Immature natural killer cell (primary cell): ENCODE results near the gene GSTM5. TPM values are rescaled to one million over a fixed set of nuclear protein-coding genes. Genes with fewer than 3 reads are reported as not detected.
"Not testable (repeated sequence)": the region's sequence is repeated elsewhere in the genome, so short reads cannot be mapped to it uniquely, and the experiment has no call there.

Experiments
- DNase-seq, 3 donors: peaks; one replicate each; pipeline ENCODE4 v3.0.0; 2022; ENCODE audit warnings: mixed read lengths in 1 of 3
- H3K27ac Mint-ChIP-seq, 6 donors: one replicate each; pipeline ENCODE4 v1.8.0; 2020; ENCODE audit warnings: mixed read lengths in 6 of 6, mild to moderate bottlenecking in 5 of 6, inconsistent platforms in 4 of 6, moderate library complexity in 3 of 6
- H3K27me3 Mint-ChIP-seq, 3 donors: one replicate each; pipeline ENCODE4 v1.8.0; 2020 to 2021; ENCODE audit warnings: low read depth in 3 of 3, mild to moderate bottlenecking in 3 of 3, mixed read lengths in 3 of 3, moderate library complexity in 3 of 3, inconsistent platforms in 1 of 3
- H3K36me3 Mint-ChIP-seq, 3 donors: one replicate each; pipeline ENCODE4 v1.8.0; 2020; ENCODE audit warnings: mixed read lengths in 3 of 3, inconsistent platforms in 2 of 3, mild to moderate bottlenecking in 2 of 3
- H3K4me1 Mint-ChIP-seq, 2 donors: one replicate each; pipeline ENCODE4 v1.8.0; 2020; ENCODE audit warnings: inconsistent platforms in 2 of 2, mild to moderate bottlenecking in 2 of 2, mixed read lengths in 2 of 2, moderate library complexity in 1 of 2
- H3K4me3 Mint-ChIP-seq, 5 donors: one replicate each; pipeline ENCODE4 v1.8.0; 2020; ENCODE audit warnings: mild to moderate bottlenecking in 5 of 5, mixed read lengths in 5 of 5, inconsistent platforms in 3 of 5, moderate library complexity in 3 of 5
- H3K9me3 Mint-ChIP-seq, 6 donors: one replicate each; pipeline ENCODE4 v1.8.0; 2020; ENCODE audit warnings: mild to moderate bottlenecking in 6 of 6, mixed read lengths in 6 of 6, inconsistent platforms in 4 of 6, moderate library complexity in 3 of 6
- polyA plus RNA-seq, 3 donors: library from polyadenylated mRNA; unstranded; fragments of 300-500 nt; fragmentation: Illumina TruSeq; gene quantifications; one replicate each; pipeline ENCODE4 v1.2.3, GENCODE V29; 2021

The GSTM5 gene
- polyA plus RNA-seq, 3 donors from 2014 or later: 0.23 TPM; not detected in 2

DNA sequence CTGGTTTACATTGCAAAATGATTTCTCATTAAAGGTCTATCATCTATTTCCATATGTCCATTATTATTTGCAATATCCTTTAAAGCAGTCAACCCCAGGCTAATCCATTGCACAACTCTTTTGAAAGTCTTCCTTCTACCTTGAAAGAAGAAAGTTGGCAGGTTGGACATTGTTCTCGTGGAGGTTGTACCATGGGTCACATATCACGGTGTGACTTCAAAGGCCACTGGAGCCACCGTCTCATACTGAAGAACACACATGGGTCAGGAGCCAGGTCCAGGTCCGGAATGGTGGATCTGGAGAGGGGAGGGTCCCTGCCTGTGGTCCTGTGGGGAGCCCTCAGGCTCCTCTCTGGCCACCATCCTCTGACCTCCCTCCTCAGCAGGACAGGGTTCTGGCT is 26.2 kb upstream of the GSTM5 start:
- H3K27ac Mint-ChIP-seq, H3K27me3 Mint-ChIP-seq, H3K9me3 Mint-ChIP-seq, H3K4me3 Mint-ChIP-seq, H3K36me3 Mint-ChIP-seq, DNase-seq, H3K4me1 Mint-ChIP-seq: not testable (repeated sequence)

DNA sequence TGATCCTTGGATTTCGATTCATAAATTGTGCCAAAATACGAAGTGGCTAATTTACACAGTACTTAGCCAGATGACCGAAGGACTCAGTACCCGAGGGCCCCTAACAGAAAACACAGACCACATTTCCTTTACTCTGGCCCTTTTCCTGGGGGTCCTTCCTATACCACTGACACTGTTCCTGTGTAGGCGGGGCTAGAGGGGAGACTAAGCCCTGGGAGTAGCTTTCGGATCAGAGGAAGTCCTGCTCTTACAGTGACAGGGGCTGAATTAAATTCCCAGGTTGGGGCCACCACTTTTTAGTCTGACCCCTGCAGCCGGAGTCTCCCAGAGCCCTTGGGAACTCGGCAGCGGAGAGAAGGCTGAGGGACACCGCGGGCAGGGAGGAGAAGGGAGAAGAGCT is 24.9 kb upstream of the GSTM5 start:
- H3K36me3 Mint-ChIP-seq, H3K27me3 Mint-ChIP-seq, H3K9me3 Mint-ChIP-seq, DNase-seq, H3K4me1 Mint-ChIP-seq: not testable (repeated sequence)
- peak overlapping the region in 4 of 6 donors; percentile 87 to 90 (median 88) for H3K27ac Mint-ChIP-seq
- peak overlapping the region in 3 of 5 donors; percentile 87 to 92 (median 89) for H3K4me3 Mint-ChIP-seq

DNA sequence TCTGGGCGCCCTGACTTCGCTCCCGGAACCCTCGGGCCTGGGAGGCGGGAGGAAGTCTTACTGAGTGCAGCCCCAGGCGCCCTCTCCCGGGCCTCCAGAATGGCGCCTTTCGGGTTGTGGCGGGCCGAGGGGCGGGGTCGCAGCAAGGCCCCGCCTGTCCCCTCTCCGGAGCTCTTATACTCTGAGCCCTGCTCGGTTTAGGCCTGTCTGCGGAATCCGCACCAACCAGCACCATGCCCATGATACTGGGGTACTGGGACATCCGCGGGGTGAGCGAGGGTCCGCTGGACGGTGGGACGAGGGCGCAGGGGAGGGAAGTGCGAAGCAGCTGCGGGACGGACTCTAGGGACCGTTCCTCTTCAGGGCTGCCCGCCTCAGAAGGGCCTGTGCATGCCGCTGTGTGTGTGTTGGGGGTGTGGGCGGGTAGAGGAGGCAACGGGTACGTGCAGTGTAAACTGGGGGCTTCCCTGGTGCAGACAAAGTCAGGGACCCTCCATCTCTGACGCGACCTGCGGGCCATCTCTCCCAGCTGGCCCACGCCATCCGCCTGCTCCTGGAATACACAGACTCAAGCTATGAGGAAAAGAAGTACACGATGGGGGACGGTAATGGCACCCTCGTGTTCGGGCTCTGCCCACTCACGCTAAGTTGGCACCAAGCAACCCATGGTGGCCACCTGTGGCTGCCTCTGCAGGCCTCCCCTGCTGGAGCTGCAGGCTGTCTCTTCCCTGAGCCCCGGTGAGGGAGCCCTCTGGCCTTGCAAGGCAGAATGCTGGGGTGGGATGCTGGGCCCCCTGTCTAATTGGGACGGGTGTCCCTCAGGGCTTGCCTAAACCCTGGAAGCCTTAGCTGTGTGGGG is 24.2 kb upstream of the GSTM5 start, which contains the start of gene GSTM1:
Gene GSTM1, plus strand, starts transcription at position 177 of the 859 bp plus-strand sequence. Its CDS starts 57 bp downstream, at position 234.
- Mint-ChIP-seq H3K4me1 (peaks cover 0 to 3% of the 10 kb centered on the region in 2 donors), H3K9me3 (peaks cover 0 to 4% (median 0%) of the 10 kb centered on the region in 6 donors), H3K27ac (peak within 1 kb of the TSS in 4 of 6 donors; percentile 88 to 91 (median 89)), H3K36me3 (peaks cover 0 to 10% (median 0%) of the 10 kb centered on the region in 3 donors), H3K4me3 (peak within 1 kb of the TSS in 3 of 5 donors; percentile 87 to 92 (median 89)), H3K27me3 (peaks cover 0 to 4% (median 0%) of the 10 kb centered on the region in 3 donors)
- peak in 1 of 3 donors; percentile 77 for DNase-seq

GRCh38 chr1:109689844-109690405 is 22.1 kb upstream of the GSTM5 start:
- Mint-ChIP-seq H3K9me3 (peaks cover 0 to 1% (median 0%) of the 10 kb centered on the region in 6 donors), H3K27ac (peak overlapping the region in 1 of 6 donors; percentile 53)

DNA sequence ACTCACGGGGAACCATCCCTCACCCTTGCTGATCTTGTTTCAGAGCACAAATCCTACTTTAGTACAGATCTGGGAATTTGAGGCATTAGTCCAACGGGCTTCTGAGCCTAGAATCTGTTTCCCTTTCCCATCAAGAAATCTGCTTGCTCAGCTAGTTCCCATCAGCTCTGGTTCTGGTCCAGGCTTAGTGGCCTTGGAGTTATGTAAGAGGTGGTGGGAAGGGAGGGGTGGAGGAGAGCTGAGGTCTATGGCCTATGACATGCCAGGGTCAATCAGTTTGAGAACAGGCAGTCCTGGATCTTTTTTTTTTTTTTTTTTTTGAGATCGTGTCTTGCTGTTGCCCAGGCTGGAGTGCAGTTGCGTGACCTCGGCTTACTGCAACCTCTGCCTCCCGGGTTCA is 20.3 kb upstream of the GSTM5 start:
- no peak overlapping the region for H3K27ac Mint-ChIP-seq
- peaks cover 0 to 3% of the 10 kb centered on the region in 2 donors for H3K4me1 Mint-ChIP-seq
- H3K9me3 Mint-ChIP-seq: no peaks in the 10 kb centered on the region
- H3K27me3 Mint-ChIP-seq: peaks cover 0 to 4% (median 0%) of the 10 kb centered on the region in 3 donors
- DNase-seq: no peak
- peaks cover 0 to 14% (median 0%) of the 10 kb centered on the region in 3 donors for H3K36me3 Mint-ChIP-seq
- H3K4me3 Mint-ChIP-seq: no peak overlapping the region

More at GRCh38 chr1:109689844-109690405, 22.1 kb upstream of the GSTM5 start:
- Mint-ChIP-seq H3K4me1 (peaks cover 0 to 3% of the 10 kb centered on the region in 2 donors), H3K4me3 (peak overlapping the region in 3 of 5 donors; percentile 21 to 68 (median 53)), H3K27me3 (peaks cover 0 to 4% (median 0%) of the 10 kb centered on the region in 3 donors), H3K36me3 (peaks cover 0 to 10% (median 0%) of the 10 kb centered on the region in 3 donors)
- DNase-seq: no peak

DNA sequence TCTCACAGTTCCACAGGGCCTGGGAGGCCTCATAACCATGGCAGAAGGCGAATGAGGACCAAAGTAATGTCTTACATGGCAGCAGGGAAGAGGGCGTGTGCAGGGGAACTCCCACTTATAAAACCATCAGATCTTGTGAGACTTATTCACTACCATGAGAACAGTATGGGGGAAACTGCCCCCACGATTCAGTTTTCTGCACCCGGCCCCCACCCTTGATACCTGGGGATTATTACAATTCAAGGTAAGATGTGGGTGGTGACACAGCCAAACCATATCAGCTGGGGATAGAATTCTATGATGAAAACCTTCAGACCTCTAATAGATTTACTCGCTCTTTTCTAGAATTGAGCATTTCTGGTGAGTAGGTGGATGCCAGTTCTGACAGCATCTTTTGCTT is 17.7 kb upstream of the GSTM5 start:
- H3K4me3 Mint-ChIP-seq, DNase-seq, H3K27me3 Mint-ChIP-seq, H3K27ac Mint-ChIP-seq, H3K4me1 Mint-ChIP-seq, H3K9me3 Mint-ChIP-seq: not testable (repeated sequence)
- H3K36me3 Mint-ChIP-seq: peaks cover 0 to 22% (median 0%) of the 10 kb centered on the region in 3 donors

- H3K4me1 Mint-ChIP-seq, H3K4me3 Mint-ChIP-seq, H3K27ac Mint-ChIP-seq, DNase-seq, H3K9me3 Mint-ChIP-seq, H3K27me3 Mint-ChIP-seq: not testable (repeated sequence)
- peaks cover 0 to 22% (median 0%) of the 10 kb centered on the region in 3 donors for H3K36me3 Mint-ChIP-seq
Observed at GRCh38 chr1:109695138-109695537, 16.9 kb upstream of the GSTM5 start.

GRCh38 chr1:109697066-109697465 is 15.0 kb upstream of the GSTM5 start:
- Mint-ChIP-seq H3K27ac (no peak overlapping the region), H3K9me3 (no peaks in the 10 kb centered on the region), H3K4me3 (no peak overlapping the region), H3K4me1 (no peaks in the 10 kb centered on the region), H3K27me3 (no peaks in the 10 kb centered on the region), H3K36me3 (peaks cover 0 to 16% (median 0%) of the 10 kb centered on the region in 3 donors)
- no peak for DNase-seq

DNA sequence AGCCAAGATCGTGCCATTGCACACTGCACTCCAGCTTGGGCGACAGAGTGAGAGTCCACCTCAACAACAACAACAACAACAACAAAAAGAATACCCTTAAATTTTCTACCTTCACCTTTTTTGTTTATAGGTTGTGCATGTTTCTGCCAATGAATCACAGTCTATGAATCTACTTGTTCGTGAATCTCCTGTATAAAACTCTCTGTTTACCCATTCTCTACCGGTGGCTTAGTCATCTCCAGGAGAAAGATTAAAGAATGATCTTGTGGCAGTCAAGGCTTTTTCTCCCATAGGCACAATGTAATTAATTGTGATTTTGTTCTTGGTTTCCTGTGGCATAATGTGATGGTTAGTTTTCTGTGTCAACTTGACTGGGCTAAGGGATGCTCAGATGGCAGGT is 14.2 kb upstream of the GSTM5 start:
- H3K27ac Mint-ChIP-seq: peak overlapping the region in 1 of 6 donors; percentile 17
- not testable (repeated sequence) for H3K4me3 Mint-ChIP-seq, H3K27me3 Mint-ChIP-seq, H3K9me3 Mint-ChIP-seq, H3K4me1 Mint-ChIP-seq, DNase-seq
- peaks cover 0 to 12% (median 0%) of the 10 kb centered on the region in 3 donors for H3K36me3 Mint-ChIP-seq

GRCh38 chr1:109702940-109703339 is 9.1 kb upstream of the GSTM5 start:
- H3K4me1 Mint-ChIP-seq, H3K27me3 Mint-ChIP-seq, DNase-seq, H3K4me3 Mint-ChIP-seq, H3K27ac Mint-ChIP-seq: not testable (repeated sequence)
- Mint-ChIP-seq H3K9me3 (peaks cover 0 to 28% (median 13%) of the 10 kb centered on the region in 6 donors), H3K36me3 (peaks cover 0 to 27% (median 8%) of the 10 kb centered on the region in 3 donors)

DNA sequence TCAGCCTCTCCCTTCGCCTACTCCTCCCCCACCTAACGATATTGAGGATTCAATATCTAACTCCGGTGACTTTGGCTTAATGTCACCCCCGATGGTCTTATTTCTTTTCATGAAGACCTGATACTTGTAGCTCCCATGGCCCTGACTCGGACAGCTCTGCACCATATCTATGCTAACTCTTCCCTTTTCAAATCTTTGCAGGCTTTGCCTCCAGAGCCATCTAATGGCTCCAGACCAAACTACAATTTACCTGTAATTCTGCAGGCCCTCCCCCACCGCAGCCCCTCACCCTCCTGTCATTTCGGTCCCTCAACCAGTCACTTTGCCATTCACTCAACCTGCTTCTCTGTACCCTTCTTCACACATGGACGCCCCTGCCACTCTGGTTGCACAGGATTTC is 7.9 kb upstream of the GSTM5 start:
- DNase-seq: no peak
- Mint-ChIP-seq H3K27ac (no peak overlapping the region), H3K36me3 (peaks cover 7 to 33% (median 20%) of the 10 kb centered on the region in 3 donors), H3K27me3 (peaks cover 2 to 7% (median 5%) of the 10 kb centered on the region in 3 donors), H3K4me1 (no peaks in the 10 kb centered on the region), H3K9me3 (peaks cover 5 to 40% (median 23%) of the 10 kb centered on the region in 6 donors), H3K4me3 (no peak overlapping the region)

GRCh38 chr1:109705411-109705810 is 6.6 kb upstream of the GSTM5 start:
- Mint-ChIP-seq H3K9me3 (peaks cover 10 to 46% (median 28%) of the 10 kb centered on the region in 6 donors), H3K27ac (no peak overlapping the region), H3K36me3 (peaks cover 12 to 37% (median 23%) of the 10 kb centered on the region in 3 donors), H3K4me1 (no peaks in the 10 kb centered on the region), H3K4me3 (no peak overlapping the region), H3K27me3 (peaks cover 2 to 7% (median 7%) of the 10 kb centered on the region in 3 donors)
- no peak for DNase-seq

DNA sequence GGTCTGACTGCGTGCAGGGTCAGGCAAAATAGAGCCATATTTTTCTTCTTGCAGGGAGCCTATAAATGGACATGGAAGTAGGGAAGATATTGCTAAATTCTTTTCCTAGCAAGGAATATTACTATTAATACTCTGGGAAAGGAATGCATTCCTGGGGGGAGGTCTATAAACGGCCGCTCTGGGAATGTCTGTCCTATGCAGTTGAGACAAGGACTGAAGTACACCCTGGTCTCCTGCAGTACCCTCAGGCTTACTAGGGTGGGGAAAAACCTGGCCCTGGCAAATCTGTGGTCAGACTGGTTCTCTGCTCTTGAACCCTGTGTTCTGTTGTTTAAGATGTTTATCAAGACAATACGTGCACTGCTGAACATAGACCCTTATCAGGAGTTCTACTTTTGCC is 3.1 kb upstream of the GSTM5 start:
- not testable (repeated sequence) for H3K4me3 Mint-ChIP-seq, DNase-seq, H3K27me3 Mint-ChIP-seq, H3K4me1 Mint-ChIP-seq, H3K27ac Mint-ChIP-seq
- Mint-ChIP-seq H3K9me3 (peaks cover 10 to 36% (median 19%) of the 10 kb centered on the region in 6 donors), H3K36me3 (peaks cover 12 to 33% (median 23%) of the 10 kb centered on the region in 3 donors)

DNA sequence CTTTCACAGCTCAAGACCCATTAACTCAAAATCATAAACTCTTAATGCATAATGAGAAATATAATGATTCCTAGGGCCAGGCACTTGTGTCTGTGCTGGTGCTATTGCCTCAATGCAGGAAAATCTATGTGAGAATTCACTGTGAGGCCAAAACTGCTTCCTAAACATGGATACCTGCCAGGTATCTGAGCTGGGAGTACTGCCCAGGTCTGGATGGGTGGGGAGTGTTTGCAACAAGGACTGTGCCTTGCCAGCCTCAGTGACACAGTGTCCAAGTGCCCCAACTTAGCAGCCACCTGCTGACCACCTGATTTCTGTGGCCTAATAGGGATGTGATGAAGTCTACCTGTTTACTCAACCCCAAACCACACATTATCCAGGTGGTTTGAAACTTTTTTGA is 2.2 kb upstream of the GSTM5 start:
- not testable (repeated sequence) for H3K4me3 Mint-ChIP-seq, H3K4me1 Mint-ChIP-seq, DNase-seq, H3K27ac Mint-ChIP-seq, H3K27me3 Mint-ChIP-seq
- H3K9me3 Mint-ChIP-seq: peaks cover 10 to 28% (median 15%) of the 10 kb centered on the region in 6 donors
- H3K36me3 Mint-ChIP-seq: peaks cover 12 to 25% (median 15%) of the 10 kb centered on the region in 3 donors
